Left kidney (tissue), 8 donors: Measurements from ENCODE around the gene CHKA. TPM values are rescaled to one million over a fixed set of nuclear protein-coding genes. Genes with fewer than 3 reads are reported as not detected.
A peak's percentile ranks its signal among the peaks of the same experiment; 100 is the strongest.

Experiments
- DNase-seq: peaks from one replicate; pipeline ENCODE4 v3.0.0-alpha.2; 2013
- long read RNA-seq, 8 donors: transcript quantifications; one replicate each; lab custom pipeline, GENCODE V29; 2026
- polyA plus RNA-seq: library from polyadenylated mRNA; unstranded; fragments of 120-200 nt; gene quantifications from one replicate; pipeline ENCODE4 v1.2.1, GENCODE V29; 2013; ENCODE audit not compliant: insufficient read length

The CHKA gene
- 62.2 TPM for polyA plus RNA-seq
- long read RNA-seq, donor 1, transcript CHKA-201 (12 exons, 2,530 nt), result major isoform, 6 of 7 reads
- long read RNA-seq, donor 1, partial matches to known transcripts, result 0 of 7 reads
- long read RNA-seq, donor 1, other reads (novel, unspliced or antisense), result 0 of 7 reads
- long read RNA-seq, donor 2, transcript CHKA-201 (12 exons, 2,530 nt), result major isoform, 6 of 11 reads
- long read RNA-seq, donor 2, partial matches to known transcripts, result 5 of 11 reads
- long read RNA-seq, donor 2, other reads (novel, unspliced or antisense), result 0 of 11 reads
- long read RNA-seq, donor 3, partial matches to known transcripts, result 5 of 11 reads
- long read RNA-seq, donor 3, other reads (novel, unspliced or antisense), result 0 of 11 reads
- long read RNA-seq, donor 4, result 0 reads
- long read RNA-seq, donor 5, transcript CHKA-201 (12 exons, 2,530 nt), result major isoform, 6 of 7 reads
- long read RNA-seq, donor 5, partial matches to known transcripts, result 0 of 7 reads
- long read RNA-seq, donor 5, other reads (novel, unspliced or antisense), result 0 of 7 reads
- long read RNA-seq, donor 6, partial matches to known transcripts, result 0 of 3 reads
- long read RNA-seq, donor 6, other reads (novel, unspliced or antisense), result 0 of 3 reads
- long read RNA-seq, donor 7, transcript CHKA-201 (12 exons, 2,530 nt), result major isoform, 10 of 11 reads
- long read RNA-seq, donor 7, partial matches to known transcripts, result 0 of 11 reads
- long read RNA-seq, donor 7, other reads (novel, unspliced or antisense), result 0 of 11 reads
- long read RNA-seq, donor 8, partial matches to known transcripts, result 0 of 2 reads
- long read RNA-seq, donor 8, other reads (novel, unspliced or antisense), result 0 of 2 reads

DNA sequence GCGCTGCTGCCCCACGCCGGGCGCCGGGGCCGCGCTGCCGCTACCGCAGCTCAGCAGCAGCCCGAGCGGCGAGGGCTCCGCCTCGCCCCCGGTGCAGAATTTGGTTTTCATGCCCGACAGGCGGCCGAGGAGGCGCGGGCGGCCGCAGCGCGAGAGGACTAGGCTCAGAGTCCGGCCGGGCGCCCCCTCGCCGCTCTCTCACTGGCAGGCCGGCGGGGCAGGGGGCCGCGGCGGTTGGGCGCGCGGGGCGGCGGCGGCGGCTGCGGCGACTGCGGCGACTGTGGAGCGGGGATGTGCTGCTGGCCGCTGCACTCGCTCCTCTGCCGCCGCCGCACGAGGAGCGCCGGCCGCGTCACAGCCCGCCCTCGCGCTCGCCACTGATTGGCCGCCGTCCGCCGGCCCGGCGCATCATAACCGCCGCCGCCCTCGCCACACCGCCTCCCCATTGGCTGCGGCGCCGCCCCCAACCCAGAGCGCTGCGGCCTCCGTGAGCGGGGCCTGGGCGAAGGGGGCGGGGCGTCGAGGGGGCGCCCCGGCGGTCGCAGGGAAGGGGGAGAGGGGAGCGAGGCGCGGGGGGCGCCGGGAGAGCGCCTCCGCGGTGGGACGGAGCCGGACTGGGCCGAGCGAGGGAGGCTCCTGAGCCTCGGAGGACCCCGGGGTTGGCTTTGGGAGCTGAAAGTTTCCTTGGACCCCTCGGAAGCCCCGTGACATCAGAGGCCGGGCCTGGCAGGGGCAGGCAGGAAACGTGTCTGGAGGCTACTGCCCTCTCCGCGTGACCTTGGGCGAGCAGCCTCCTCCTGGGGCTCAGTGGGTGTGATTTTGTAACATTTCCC is at the start of gene CHKA:
Gene CHKA (minus strand): TSS at position 322 of the 833 bp plus-strand sequence. CDS start 211 bp downstream, at position 111.
- DNase-seq, result peak; percentile 92

DNA sequence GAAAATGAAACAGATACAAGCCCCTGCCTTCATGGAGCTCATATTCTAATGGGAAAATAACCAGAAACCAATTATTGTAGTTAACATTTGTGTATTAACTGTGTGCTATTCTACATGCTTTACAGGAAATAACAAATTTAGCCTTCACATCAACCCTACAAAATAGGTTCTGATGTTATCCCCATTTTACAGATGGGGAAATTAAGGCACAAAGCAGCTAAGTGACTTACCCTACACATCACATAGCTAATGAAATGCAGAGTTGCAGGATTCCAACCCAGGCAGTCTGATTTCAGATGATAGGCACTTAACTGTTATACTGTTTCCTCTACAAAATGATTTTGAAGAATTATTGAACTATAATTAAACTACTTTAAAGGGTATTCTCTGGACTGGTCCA is 48.3 kb upstream of the CHKA start:
- DNase-seq, result no peak

DNA sequence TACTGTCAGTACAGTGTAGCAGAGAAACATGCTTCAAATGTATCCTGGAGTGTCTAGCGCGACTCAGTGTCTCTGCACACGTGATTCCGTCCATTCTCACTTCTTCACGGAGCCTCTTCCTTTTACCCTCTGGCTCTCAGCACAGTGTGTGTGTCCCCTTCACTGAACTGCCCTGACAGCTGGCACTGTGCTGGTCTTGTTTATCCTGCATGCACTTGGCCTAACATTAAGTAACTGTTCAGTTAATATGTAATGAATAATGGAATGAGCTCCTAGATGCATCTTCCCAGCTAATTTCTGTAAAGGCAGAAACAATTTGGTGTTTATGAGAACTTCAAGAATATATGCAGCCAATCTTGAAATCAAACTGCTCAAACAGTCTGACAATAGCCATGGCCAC is 47.5 kb upstream of the CHKA start:
- DNase-seq, result no peak

DNA sequence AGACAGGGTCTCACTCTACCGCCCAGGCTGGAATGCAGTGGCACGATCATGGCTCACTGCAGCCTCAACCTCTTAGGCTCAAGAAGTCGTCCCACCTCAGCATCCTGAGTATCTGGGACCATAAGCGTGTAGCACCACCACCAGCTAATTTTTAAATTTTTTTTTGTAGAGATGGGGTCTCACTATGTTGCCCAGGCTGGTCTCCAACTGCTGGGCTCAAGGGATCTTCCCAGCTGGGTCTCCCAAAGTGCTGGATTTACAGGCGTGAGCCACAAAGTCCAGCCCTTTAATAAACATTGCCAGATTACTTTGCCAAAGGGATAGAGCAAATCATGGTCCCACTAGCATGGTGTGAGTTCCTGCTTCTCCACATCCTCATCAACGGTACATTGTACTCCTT is 46.3 kb upstream of the CHKA start:
- DNase-seq, result no peak

DNA sequence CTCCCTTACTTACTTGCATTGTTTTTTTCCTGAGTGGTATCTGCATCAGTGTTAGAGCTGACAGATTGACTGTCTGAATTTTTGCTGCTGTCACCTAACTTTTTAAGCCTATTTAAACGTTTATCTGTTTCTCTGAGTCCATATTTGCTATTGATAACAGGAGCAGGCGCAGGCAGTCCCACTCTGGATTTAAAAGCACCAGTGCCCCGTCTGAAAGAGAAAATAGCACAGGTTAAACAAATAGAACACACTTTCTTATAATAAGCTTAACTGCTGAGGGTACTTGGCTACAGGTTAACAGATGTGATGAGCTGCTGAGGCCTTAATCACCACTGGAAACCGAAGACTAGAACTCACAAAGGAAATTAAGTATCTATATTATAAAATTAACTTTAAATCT is 45.8 kb upstream of the CHKA start:
- DNase-seq, result no peak

DNA sequence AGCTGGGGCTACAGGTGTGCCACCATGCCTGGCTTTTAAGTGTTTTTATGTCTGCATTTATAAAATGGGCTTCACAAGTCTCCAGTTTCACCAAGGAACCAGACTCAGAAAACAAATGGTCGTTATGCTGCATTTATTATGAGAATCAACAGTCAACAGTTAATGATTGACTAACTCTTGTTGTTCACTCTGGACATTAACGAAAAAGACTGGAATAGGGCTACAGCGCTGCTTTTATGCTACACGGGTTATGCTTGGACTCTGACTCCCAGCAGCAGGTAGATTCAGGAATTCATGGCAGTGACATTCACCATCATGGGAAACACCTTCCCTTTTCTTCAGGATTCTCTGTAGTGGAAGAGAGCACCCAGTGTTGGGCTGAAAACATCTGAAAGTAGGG is 44.4 kb upstream of the CHKA start:
- DNase-seq, result no peak

DNA sequence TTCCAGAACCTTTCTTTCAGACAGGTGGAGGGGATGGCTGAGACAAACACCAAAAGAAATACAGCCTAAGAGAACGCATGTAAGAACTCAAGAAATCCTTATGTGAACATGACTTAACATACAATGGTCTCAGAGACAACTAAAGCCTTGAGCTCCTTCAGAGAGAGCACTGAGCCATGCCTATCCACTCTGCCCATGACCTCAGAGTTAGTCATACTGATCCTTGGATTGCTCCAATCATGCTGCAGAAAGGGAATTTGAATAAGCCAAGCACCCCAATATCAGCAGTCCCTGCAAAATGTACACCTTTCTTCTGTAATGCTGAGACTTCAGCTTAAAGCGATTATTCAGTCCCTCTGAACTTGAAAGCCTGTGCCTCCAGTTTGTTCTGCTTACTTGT is 43.2 kb upstream of the CHKA start:
- DNase-seq, result no peak

DNA sequence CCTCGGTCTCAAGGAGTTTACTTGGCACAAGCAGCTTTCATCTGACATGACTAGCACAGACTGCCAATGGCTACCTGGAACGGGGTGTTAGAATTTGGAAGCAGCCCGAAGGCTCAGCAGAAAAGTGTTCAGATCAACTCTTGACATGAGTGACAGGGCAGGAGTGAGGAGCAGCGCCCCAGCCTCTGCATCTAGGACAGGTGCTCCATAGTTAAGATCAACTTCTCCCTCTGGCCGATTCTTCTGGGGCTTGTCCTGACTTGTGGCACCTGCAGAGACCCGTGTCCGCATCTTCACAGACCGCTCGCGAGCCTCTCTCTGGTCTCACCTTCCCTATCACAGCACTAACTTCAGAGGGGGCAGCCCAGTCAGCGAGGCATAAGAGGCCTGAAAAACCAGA is 42.5 kb upstream of the CHKA start:
- no peak for DNase-seq

DNA sequence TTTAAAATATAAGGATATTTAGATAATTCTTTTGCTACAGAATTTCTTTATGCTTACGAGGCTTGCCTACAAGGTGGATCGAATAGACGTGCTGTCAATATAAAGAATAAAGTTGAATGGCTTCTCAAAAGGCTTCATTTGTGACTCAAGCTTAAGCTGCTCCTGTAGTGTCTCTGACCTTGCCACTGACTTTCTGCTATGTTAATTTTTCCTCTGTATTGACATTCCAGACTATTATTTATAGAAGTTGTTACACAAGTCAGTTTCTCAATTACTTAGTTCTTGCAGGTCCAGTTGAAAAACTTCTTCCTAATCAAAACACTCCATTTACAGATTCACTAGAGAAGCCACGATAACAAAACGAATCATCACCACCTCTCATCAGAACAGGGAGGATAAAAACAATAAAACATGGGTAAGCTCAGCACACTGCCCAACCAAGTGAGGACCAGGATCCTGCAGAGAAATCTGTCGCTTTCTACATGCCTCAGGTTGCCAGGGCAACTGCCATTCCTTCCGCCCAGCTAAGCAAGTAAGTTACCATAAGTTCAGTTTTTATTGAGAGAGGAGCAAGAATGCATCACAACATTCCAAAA is 39.0 kb upstream of the CHKA start:
- DNase-seq, result no peak

DNA sequence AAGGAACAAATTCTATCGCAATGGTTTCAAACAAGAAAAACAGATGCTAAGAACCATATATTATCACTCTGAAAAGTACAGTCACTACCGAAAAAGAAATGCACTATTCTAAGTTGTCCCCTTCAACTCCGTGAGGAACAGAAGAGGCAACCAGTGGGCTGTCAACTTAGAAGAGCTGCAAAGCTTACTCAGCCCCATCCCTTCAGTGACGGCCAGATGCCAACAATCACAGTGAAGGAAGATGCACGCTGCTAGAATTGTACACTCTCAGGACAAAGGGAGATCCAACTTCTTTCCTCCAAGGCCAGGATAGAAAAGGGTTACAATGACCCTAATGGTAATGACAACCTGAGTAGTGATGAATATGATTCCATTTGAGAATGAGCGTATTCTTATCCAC is 38.5 kb upstream of the CHKA start:
- DNase-seq, result no peak

DNA sequence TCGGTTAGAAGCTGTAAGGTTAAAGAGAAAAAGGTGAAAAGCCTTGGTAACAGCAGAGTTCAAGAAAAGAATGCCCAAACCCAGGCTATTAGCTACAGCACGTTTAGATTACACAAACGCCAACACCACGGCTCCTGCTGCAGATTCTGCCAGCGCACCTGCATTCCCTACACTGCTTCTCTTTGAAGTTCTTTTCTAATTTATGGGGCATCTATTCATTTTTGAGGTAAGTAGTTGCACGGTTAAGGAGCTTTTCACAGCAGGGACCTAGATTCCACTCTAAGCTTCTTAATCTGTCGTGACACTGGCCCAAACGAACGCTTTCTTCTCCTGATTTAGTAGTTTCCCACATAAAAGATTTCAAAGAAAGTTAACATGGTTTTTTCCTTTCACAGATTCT is 38.0 kb upstream of the CHKA start:
- DNase-seq, result no peak

DNA sequence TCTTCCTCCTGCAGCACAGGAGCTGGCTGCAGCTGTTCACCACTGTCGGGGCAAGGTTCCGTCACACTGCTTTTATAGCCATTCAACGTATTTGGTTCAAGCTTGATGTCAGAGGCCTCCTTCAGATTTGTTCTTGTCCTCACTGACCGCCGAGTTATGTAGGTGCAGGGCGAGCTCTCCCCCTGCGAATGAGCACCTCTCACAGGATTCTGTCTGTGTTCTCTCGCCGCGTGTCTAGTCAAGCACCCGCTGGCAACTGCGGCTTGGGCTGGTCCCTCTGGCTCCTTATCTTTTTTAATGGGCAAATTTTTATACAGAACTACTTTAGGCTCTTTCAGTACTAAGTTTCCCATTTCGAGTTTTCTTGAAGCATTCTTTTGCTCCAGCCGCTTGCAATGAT is 37.4 kb upstream of the CHKA start:
- DNase-seq, result no peak

DNA sequence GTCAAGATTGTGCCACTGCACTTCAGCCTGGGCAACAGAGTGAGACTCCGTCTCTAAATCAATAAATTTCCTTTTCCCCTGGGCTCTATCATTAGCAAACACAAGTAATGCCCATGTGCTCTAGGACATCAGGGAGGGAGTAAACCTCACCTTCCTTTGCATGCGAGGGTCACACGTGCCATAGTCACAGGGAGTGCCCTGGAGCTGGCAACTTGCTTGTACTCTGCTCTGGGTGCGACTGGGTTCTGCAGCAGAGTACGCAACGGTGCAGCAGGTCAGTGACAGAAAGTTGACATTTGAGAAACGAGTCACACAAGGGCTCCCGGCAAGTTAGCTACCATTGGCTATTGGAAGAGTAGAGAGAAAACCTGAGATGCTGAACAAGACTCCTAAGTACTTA is 32.6 kb upstream of the CHKA start:
- DNase-seq, result no peak

DNA sequence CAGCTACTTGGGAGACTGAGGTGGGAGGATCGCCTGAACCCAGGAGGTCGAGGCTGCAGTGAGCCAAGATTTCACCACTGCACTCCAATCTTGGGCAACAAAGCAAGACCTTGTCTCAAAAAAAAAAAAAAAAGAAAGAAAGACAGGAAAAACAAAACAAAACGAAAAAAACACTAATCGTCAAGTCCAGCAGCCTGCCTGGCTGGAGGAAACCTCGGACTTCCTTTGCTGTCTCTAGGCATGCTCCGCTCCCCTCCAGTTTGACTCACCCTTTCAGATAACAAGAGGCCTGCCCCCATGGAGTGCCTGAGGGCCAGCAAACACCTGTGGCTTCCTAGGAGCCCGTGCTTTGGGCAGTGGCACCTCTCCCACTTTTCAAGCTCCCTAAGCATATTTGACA is 28.8 kb upstream of the CHKA start:
- no peak for DNase-seq

DNA sequence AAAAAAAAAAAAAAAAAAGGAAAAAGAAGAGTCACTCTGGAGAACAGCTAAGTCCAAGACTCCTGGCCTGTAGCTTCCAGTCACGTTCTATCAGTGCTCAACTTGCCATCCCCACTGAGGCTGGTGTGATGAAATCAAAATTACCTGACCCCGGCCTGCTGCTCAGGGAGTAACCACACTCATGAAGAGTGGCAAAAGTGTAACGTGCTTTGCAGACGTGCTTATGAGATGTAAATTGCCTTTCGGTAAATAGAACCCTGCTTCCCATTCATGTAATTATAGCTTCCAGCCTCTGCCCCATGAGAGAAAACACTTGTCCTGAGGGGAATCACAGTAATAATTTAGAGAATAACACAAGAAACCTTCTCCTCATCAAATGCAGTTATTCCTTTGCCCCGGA is 28.2 kb upstream of the CHKA start:
- no peak for DNase-seq

DNA sequence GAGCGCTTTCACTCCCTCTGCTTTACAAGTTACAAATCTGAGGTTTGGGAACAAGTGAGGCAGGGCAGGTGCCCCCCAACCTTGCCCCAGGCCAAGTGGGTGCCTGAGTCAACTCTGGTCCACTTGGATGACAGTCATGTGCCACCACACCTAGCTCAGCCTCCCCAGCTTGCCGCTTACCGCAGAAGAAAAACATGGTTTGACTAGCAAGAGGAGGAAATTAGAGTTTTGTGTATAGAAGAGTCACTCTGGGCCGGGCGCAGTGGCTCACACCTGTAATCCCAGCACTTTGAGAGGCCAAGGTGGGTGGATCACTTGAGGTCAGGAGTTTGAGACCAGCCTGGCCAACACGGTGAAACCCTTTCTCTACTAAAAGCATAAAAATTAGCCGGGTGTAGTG is 27.7 kb upstream of the CHKA start:
- no peak for DNase-seq

DNA sequence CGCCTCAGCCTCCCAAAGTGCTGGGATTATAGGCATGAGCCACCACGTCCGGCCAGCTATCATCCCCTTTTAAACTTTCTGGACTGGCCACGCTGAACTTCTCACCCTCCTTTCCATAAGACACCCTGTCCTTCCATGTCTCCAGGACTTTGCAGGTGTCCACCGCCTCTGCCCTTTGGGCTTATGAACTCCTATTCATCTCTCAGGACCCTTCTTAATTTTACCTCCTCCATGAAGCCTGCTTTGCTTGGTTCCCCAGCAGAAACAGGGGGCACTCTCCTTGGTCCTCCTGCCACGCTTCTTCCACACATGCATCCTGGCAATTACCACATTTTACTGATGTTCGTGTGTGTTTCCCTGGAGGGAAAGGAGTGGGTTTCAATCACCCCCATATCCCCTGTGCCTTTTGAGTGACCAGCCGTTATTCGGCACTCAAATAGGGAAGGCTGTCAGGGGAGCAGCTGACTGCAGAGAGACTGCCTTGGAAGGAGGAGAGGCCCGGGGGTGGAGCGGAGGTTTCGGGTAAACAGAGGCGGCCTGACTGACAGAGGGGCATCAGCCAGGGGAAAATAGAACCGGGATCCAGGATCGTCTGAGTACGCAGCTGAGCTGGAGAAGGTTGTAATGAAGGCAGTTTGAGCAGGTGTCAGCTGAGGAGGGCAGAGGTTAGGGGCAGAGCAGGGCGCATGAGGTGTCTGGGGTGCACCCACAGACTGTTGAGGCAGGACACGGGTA is 27.1 kb upstream of the CHKA start:
- no peak for DNase-seq

DNA sequence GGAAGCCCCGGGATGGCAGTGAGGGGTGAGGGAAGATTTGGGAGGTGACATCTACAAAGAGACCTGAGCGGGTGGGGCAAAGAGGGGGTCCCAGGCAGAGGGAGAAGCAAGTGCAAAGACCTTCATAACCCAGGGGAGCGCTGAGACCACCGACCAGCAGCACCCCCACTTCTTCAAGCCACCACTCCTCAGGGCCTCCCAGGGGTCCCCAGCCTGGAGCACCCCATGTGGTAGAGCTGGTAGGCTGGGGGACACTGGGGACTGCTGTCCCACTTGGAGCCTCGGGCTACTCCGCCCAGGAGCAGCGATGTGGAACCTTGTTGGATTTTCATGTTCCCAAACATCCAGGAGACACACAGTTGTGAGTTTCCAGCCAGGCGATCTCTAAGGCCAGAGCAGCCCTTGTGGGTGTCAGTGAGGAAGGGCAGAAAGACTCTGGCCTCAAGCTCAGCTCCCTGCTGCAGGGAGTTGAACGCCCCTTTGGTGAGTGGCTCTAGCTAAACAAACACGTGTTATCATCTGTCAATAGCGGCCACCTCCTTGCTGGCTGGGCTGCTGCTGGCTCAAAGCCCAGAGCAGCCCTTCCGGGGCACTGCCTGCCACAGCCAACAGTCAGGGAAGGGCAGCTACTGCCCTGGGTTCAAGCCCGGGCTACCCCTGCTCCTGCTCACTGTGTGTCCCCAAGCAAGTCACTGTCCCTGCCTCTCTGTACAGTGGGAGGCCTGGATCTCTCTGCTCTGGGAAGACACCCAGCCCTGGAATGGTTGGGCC is 25.7 kb upstream of the CHKA start:
- no peak for DNase-seq

DNA sequence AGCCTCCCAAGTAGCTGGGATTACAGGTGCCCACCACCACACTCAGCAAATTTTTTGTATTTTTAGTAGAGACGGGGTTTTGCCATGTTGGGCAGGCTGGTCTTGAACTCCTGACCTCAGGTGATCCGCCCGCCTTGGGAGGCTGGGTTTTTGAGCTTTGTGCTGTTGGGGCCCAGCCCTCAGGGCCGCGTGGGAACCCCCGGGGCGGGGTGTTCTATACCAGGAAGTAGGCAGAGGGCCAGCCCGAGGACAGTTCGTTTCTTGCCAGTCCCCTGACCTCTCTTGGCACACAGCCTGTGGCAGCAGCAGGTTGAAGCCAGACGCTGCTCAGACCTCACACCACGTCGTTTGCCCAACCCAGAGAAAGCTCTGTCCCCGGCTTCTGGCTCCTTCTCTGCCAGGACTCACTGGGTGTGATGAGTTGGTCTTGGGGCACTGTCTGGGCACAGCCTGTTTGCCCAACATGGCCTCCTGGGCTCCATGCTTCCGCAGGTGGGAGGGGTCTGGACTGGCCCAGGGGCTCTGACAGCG is 24.9 kb upstream of the CHKA start:
- DNase-seq, result no peak

DNA sequence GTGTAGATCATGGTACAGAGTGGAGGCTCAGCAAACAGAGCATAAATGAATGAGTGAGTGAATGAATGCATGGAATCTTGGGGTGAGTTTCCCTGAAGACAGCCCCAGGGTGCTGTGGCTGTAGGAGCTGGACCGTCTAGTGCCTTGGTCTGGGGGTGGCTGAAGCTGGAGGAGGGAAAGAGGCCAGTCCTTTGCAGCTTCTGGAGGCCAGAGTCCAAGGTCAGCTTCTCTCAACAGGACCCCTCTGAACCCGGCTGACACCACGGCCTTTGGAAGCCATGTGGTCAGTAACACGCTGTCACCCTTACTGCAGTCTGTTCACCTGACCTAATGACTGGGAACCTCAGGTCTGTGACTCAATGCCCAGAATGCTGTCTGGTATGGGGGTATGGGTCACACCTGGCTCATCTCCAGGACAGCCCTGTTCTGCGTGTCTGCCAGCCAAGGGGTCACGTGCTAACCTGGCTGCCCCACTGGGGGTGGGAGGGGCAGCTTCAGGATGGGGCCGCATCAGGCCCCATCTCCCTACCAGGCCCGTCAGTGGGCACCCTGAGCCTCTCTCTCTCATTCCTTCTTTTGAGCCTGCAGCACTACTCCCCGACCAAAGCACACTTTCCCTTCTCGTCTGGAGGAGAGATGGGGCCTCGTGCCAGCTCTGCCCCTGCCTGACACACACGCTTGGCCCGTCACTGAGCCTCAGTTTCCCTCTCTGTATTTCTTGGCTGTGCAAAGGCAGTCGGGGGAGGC is 24.1 kb upstream of the CHKA start:
- DNase-seq, result no peak
